Hepatocyte (in vitro differentiated cells): Measurements from ENCODE around the gene ULBP3.

ENCODE experiments used
- CTCF ChIP-seq: fragments of 200-600 bp; sonication (generic); IDR thresholded peaks from 2 replicates; pipeline ENCODE4 v1.5.1; 2016; ENCODE audit warnings: antibody characterized with exemption, mild to moderate bottlenecking; ENCODE audit not compliant: poor library complexity
- EZH2 ChIP-seq: fragments of 200-600 bp; sonication (generic); IDR thresholded peaks from 2 replicates; pipeline ENCODE4 v1.6.1; 2016; ENCODE audit warnings: antibody characterized with exemption, mild to moderate bottlenecking, borderline replicate concordance

GRCh38 chr6:150055131-150055530, 13.8 kb downstream of the ULBP3 start:
- TF ChIP-seq CTCF (no peak), EZH2 (no peak)
